Measurements from ENCODE around the gene PORCN. TPM values are rescaled to one million over a fixed set of nuclear protein-coding genes. Genes with fewer than 3 reads are reported as not detected.

Gene PORCN
- total and polyA plus RNA-seq, 2 of the 13 experiments (the other 11 are each of a cell fraction or from before 2014, with no cell fraction given), result 3.9 to 5.8 TPM

DNA sequence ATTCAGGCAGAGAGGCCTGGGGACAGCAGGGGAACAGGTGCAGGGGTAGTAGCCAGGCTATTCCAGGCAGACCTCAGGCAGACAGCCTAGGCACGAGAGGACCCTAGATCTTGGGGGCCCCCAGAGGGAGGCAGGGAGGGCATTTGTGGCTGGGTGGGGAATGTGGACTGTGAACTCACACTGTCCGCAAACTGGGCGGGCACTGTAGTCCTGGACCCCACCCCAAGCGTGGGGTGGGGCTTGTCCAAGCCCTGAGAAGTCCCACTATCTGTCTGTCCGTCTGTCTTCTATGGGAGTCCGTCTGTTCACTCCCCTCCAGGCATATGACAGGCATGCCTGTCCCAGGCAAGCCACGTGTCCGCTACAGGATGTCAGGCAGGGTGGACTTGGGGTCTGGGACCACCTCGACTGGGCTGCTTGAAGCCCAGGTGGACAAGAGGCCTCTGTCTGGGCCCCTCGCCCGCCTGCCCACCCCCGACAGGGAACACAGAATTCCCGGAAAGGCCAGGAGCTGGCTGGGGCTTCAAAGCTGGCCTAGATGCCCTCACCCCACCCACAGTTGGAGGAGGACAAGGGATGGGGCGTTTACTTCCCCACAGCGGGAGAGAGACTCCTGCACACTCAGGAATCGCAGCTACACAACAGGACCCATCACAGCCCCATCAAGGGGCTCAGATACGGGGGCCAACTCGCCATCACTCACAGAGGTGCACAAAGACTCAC is 38.5 kb upstream of the PORCN start, which contains the start of gene SLC38A5 (continued):
- no peak for TF ChIP-seq ZNF407 (CRISPR knock-in tag; IDR thresholded peaks at IDR 0.05; ENCODE audit: not compliant biosample characterization)
- TF ChIP-seq YEATS4 (CRISPR knock-in tag; IDR thresholded peaks at IDR 0.05; ENCODE audit: borderline replicate concordance), result 0 out of 2 replicates have a peak, but pooled peaks have one; percentile 39
- TF ChIP-seq KLF16 (CRISPR knock-in tag; IDR thresholded peaks at IDR 0.05), result 0 out of 4 replicates have a peak, but pooled peaks of 1 of the 2 experiments have one; percentile 34
- no peak for TF ChIP-seq TRAFD1 (CRISPR knock-in tag; IDR thresholded peaks at IDR 0.05; ENCODE audit: borderline replicate concordance)
- no peak for TF ChIP-seq FIP1L1 (IDR thresholded peaks at IDR 0.05; ENCODE audit: borderline replicate concordance, insufficient read depth, low read depth, low read length)
- no peak for TF ChIP-seq ARID2 (CRISPR knock-in tag; IDR thresholded peaks at IDR 0.05; ENCODE audit: borderline replicate concordance)
- TF ChIP-seq TBP (CRISPR knock-in tag; IDR thresholded peaks at IDR 0.05), result no peak
- TF ChIP-seq, protein P1, sequence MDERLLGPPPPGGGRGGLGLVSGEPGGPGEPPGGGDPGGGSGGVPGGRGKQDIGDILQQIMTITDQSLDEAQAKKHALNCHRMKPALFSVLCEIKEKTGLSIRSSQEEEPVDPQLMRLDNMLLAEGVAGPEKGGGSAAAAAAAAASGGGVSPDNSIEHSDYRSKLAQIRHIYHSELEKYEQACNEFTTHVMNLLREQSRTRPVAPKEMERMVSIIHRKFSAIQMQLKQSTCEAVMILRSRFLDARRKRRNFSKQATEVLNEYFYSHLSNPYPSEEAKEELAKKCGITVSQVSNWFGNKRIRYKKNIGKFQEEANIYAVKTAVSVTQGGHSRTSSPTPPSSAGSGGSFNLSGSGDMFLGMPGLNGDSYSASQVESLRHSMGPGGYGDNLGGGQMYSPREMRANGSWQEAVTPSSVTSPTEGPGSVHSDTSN (CRISPR knock-in tag; IDR thresholded peaks at IDR 0.05), result no peak
- no peak for TF ChIP-seq ZNF44 (CRISPR knock-in tag; IDR thresholded peaks at IDR 0.05)
- TF ChIP-seq, protein P2, sequence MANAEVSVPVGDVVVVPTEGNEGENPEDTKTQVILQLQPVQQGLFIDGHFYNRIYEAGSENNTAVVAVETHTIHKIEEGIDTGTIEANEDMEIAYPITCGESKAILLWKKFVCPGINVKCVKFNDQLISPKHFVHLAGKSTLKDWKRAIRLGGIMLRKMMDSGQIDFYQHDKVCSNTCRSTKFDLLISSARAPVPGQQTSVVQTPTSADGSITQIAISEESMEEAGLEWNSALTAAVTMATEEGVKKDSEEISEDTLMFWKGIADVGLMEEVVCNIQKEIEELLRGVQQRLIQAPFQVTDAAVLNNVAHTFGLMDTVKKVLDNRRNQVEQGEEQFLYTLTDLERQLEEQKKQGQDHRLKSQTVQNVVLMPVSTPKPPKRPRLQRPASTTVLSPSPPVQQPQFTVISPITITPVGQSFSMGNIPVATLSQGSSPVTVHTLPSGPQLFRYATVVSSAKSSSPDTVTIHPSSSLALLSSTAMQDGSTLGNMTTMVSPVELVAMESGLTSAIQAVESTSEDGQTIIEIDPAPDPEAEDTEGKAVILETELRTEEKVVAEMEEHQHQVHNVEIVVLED (CRISPR knock-in tag; IDR thresholded peaks at IDR 0.05; ENCODE audit: borderline replicate concordance), result no peak
- TF ChIP-seq ZNF678 (CRISPR knock-in tag; IDR thresholded peaks at IDR 0.05), result no peak
- no peak for TF ChIP-seq RFX1 (IDR thresholded peaks at IDR 0.05)
- TF ChIP-seq ZUFSP (CRISPR knock-in tag; IDR thresholded peaks at IDR 0.05; ENCODE audit: borderline replicate concordance), result no peak

All from HepG2 (cell line).